Measurements from ENCODE around the gene VWA5A.

The VWA5A gene

GRCh38 chr11:124170801-124171586 lies 55.7 kb downstream of the VWA5A start:
- no peak for DNase-seq

GRCh38 chr11:124172101-124172500 lies 56.9 kb downstream of the VWA5A start:
- no peak for DNase-seq

- no peak for DNase-seq
Observed at GRCh38 chr11:124172599-124172998, 57.3 kb downstream of the VWA5A start.

GRCh38 chr11:124174001-124174583 lies 58.8 kb downstream of the VWA5A start:
- no peak for DNase-seq

GRCh38 chr11:124176925-124177715 lies 61.9 kb downstream of the VWA5A start:
- DNase-seq = no peak

GRCh38 chr11:124179310-124179709 lies 64.1 kb downstream of the VWA5A start:
- no peak for DNase-seq

GRCh38 chr11:124183068-124183467 lies 67.8 kb downstream of the VWA5A start, which contains the start of gene OR10D3:
Gene OR10D3 (plus strand): TSS chr11:124183345. CDS start chr11:124185270, 1,925 bp downstream.
- no peak for DNase-seq

GRCh38 chr11:124190298-124191139 lies 75.3 kb downstream of the VWA5A start:
- no peak for DNase-seq

GRCh38 chr11:124193221-124194010 lies 78.2 kb downstream of the VWA5A start:
- no peak for DNase-seq

- no peak for DNase-seq
Observed at GRCh38 chr11:124194293-124195188, 79.3 kb downstream of the VWA5A start.

- DNase-seq = peak; percentile 60
Observed at GRCh38 chr11:124195189-124195734, 80.0 kb downstream of the VWA5A start.
